B cell (primary cell): ENCODE measurements around the gene IGF1R. TPM values are rescaled to one million over a fixed set of nuclear protein-coding genes. Genes with fewer than 3 reads are reported as not detected.
A peak's percentile ranks its signal among the peaks of the same experiment; 100 is the strongest.

ENCODE experiments used
- ATAC-seq: fragments of 200-7000 bp; cut with Tn5 transposase; one replicate; pipeline ENCODE4 v1.10.0; 2021; ENCODE audit warnings: low read depth, mild to moderate bottlenecking, moderate number of reproducible peaks, moderate library complexity
- CTCF ChIA-PET: fragments of 350-600 bp; sonication (Branson Sonifier 250); formaldehyde crosslinking; loops from one replicate; lab custom pipeline; 2021; ENCODE audit warnings: antibody characterized with exemption, inconsistent platforms; lab: Charles Lee
- POLR2A ChIA-PET: fragments of 350-600 bp; sonication (Branson Sonifier 250); formaldehyde crosslinking; loops from one replicate; lab custom pipeline; 2021; ENCODE audit warnings: antibody characterized with exemption; lab: Charles Lee
- DNase-seq: peaks from one replicate; pipeline ENCODE4 v3.0.0; 2013
- H2AFZ ChIP-seq: 2 replicates; pipeline ENCODE4 v1.6.1; 2012; ENCODE audit warnings: mild to moderate bottlenecking, low read depth, low read length; ENCODE audit not compliant: insufficient read depth, poor library complexity, severe bottlenecking
- H3K27ac ChIP-seq, 2 donors: 1 replicate in 1 of 2; 2 replicates in 1 of 2; pipeline ENCODE4 v1.5.1; 2012 to 2013; ENCODE audit warnings: low read length in 2 of 2, mild to moderate bottlenecking in 2 of 2, moderate library complexity in 1 of 2
- H3K27me3 ChIP-seq, 4 experiments: fragments of 200-600 bp in 1 of 4; sonication (generic) in 1 of 4; replicated peaks in 1 of 4; 1 replicate in 2 of 4; 2 replicates in 2 of 4; pipeline versions ENCODE4 v1.6.1 to v1.7.0; 2013 to 2016; ENCODE audit warnings: low read length in 3 of 4, mild to moderate bottlenecking in 2 of 4, mixed read lengths in 1 of 4, moderate library complexity in 1 of 4; ENCODE audit not compliant: insufficient read depth in 4 of 4, control insufficient read depth in 3 of 4; ENCODE audit errors: control extremely low read depth in 1 of 4
- H3K36me3 ChIP-seq, 2 experiments: replicated peaks in 1 of 2; 1 replicate in 1 of 2; 2 replicates in 1 of 2; pipeline versions ENCODE4 v1.6.1 to v1.7.1; 2013; ENCODE audit warnings: low read length in 1 of 2; ENCODE audit not compliant: insufficient read depth in 2 of 2, control insufficient read depth in 1 of 2; ENCODE audit errors: control extremely low read depth in 1 of 2, extremely low read depth in 1 of 2
- H3K4me1 ChIP-seq, 2 donors: fragments of 200-600 bp in 1 of 2; sonication (generic) in 1 of 2; 1 replicate in 1 of 2; 2 replicates in 1 of 2; pipeline versions ENCODE4 v1.5.1 to v1.6.1; 2013 to 2017; ENCODE audit warnings: low read length in 2 of 2; ENCODE audit not compliant: control insufficient read depth in 2 of 2, insufficient read depth in 2 of 2
- H3K4me2 ChIP-seq: replicated peaks from 2 replicates; pipeline ENCODE3; 2012; ENCODE audit warnings: mild to moderate bottlenecking, low read depth, low read length; ENCODE audit not compliant: poor library complexity, severe bottlenecking
- H3K4me3 ChIP-seq, 5 experiments: fragments of 200-600 bp in 1 of 5; sonication (generic) in 1 of 5; 1 replicate in 3 of 5; 2 replicates in 2 of 5; pipeline versions ENCODE4 v1.5.1 to v1.7.0; 2011 to 2016; ENCODE audit warnings: low read length in 4 of 5, mild to moderate bottlenecking in 4 of 5, low read depth in 2 of 5, control low read depth in 1 of 5, moderate library complexity in 1 of 5; ENCODE audit not compliant: insufficient read depth in 1 of 5; ENCODE audit errors: control extremely low read depth in 1 of 5, extremely low read depth in 1 of 5
- H3K79me2 ChIP-seq: fragments of 200-600 bp; sonication (generic); one replicate; pipeline ENCODE4 v1.6.0; 2016; ENCODE audit warnings: low read length; ENCODE audit not compliant: control insufficient read depth, insufficient read depth
- H3K9ac ChIP-seq: fragments of 200-600 bp; sonication (generic); 2 replicates; pipeline ENCODE4 v1.6.1; 2017; ENCODE audit warnings: mild to moderate bottlenecking, low read length, moderate library complexity
- H3K9me3 ChIP-seq, 3 donors: one replicate each; pipeline versions ENCODE4 v1.6.1 to v1.7.1; 2013; ENCODE audit warnings: low read length in 2 of 3; ENCODE audit not compliant: control insufficient read depth in 2 of 3, insufficient read depth in 1 of 3; ENCODE audit errors: control extremely low read depth in 1 of 3
- H4K20me1 ChIP-seq: 2 replicates; pipeline ENCODE4 v1.6.0; 2012; ENCODE audit warnings: mild to moderate bottlenecking, low read length; ENCODE audit not compliant: insufficient read depth, control insufficient read depth, poor library complexity, severe bottlenecking
- H3K27ac Mint-ChIP-seq: one replicate; pipeline ENCODE4 v1.8.0; 2021; ENCODE audit warnings: mixed read lengths
- H3K27me3 Mint-ChIP-seq: one replicate; pipeline ENCODE4 v1.8.0; 2021; ENCODE audit warnings: mixed read lengths
- H3K4me1 Mint-ChIP-seq: one replicate; pipeline ENCODE4 v1.8.0; 2021; ENCODE audit warnings: mixed read lengths
- H3K4me3 Mint-ChIP-seq: one replicate; pipeline ENCODE4 v1.8.0; 2021; ENCODE audit warnings: mixed read lengths
- H3K9me3 Mint-ChIP-seq: one replicate; pipeline ENCODE4 v1.8.0; 2022; ENCODE audit warnings: mixed read lengths; ENCODE audit not compliant: insufficient read depth
- CTCF ChIP-seq: fragments of 200-600 bp; IDR thresholded peaks from one replicate; pipeline ENCODE4 v1.8.0; 2022; ENCODE audit warnings: antibody characterized with exemption, mild to moderate bottlenecking
- EZH2 ChIP-seq: IDR thresholded peaks from 2 replicates; pipeline ENCODE4 v1.6.1; 2012; ENCODE audit warnings: borderline replicate concordance, low read depth, mild to moderate bottlenecking, moderate library complexity, low read length; ENCODE audit not compliant: insufficient read depth, poor library complexity, severe bottlenecking
- WGBS: methylation state at CpG from one replicate; pipeline ENCODE4 v1.1.5; 2013; ENCODE audit warnings: missing lambda C conversion rate; ENCODE audit not compliant: insufficient coverage; 5-methylcytosine and 5-hydroxymethylcytosine counted together
- intact Hi-C: fragments of 100-400 bp; cut with micrococcal nuclease; formaldehyde crosslinking; loops from one replicate; pipeline ENCODE4 v1.10.0; 2022
- polyA plus RNA-seq: library from polyadenylated mRNA; depleted of rRNA; stranded (reverse); fragments of >200 nt; gene quantifications from 2 replicates; pipeline ENCODE4 v1.2.3, GENCODE V29; 2012
- total RNA-seq, 2 donors: library from RNA; stranded (reverse); fragments of 120-200 nt in 1 of 2; gene quantifications; 1 replicate in 1 of 2; 2 replicates in 1 of 2; pipeline versions ENCODE4 v1.2.3 to v1.2.4, GENCODE V29; 2013 to 2022

Gene IGF1R
- total and polyA plus RNA-seq, 2 donors (not counting 1 experiment from before 2014, with no cell fraction given) = 5.4 to 23.1 TPM

GRCh38 chr15:98856532-98856907, 208.2 kb downstream of the IGF1R start:
- WGBS = no CpG with 5 or more reads among the region's 1 CpG
- DNase-seq (no peak), ATAC-seq (no peak)
- no peaks in the 10 kb centered on the region for H3K27me3 ChIP-seq
- H3K9me3 ChIP-seq = no peaks in the 10 kb centered on the region
- Mint-ChIP-seq H3K4me1 (peaks cover 25% of the 10 kb centered on the region), H3K27ac (no peak overlapping the region), H3K9me3 (no peaks in the 10 kb centered on the region), H3K4me3 (no peak overlapping the region), H3K27me3 (peaks cover 4% of the 10 kb centered on the region)
- peaks cover 9 to 22% of the 10 kb centered on the region in 2 donors for H3K4me1 ChIP-seq
- ChIA-PET CTCF (interaction anchor here (0.7 to 1.0 kb wide), 3 partner anchors 26 to 213 kb away, joined by 3 read pairs; no protein-coding TSS in a partner anchor), POLR2A (no interaction called here)
- no peaks in the 10 kb centered on the region for H3K36me3 ChIP-seq
- H3K4me2 ChIP-seq = no peak overlapping the region
- intact Hi-C loops = no loop called here
- TF ChIP-seq EZH2 = no peak
- TF ChIP-seq CTCF = no peak
- no peak overlapping the region for H2AFZ ChIP-seq
- H3K27ac ChIP-seq = no peak overlapping the region
- no peak overlapping the region for H3K4me3 ChIP-seq
- no peaks in the 10 kb centered on the region for H4K20me1 ChIP-seq
- no peak overlapping the region for H3K9ac ChIP-seq
- no peaks in the 10 kb centered on the region for H3K79me2 ChIP-seq

DNA sequence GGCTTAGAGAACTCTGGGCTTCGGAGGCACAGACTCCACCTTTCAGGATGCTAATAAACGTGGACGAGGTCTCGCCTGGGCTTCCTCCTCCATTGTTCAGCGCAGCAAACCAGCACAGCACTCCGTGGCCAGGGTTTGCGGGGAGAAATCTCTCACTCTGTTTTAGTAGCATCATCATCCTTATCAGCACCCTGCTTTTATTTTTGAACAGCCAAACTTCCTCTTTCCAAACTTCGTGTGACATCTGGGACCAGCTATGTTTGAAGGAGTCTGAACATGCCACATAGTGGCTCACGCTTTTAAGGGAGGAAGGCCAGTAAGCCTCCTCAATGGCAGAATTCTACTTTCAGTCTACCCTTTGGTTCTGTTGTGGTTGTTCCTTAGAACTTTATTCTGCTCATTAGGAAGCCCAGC, 210.3 kb downstream of the IGF1R start:
- peak overlapping the region; percentile 9 for H3K9ac ChIP-seq
- ATAC-seq = no peak

More for the DNA sequence above, 210.3 kb downstream of the IGF1R start:
- peak; percentile 25 for DNase-seq
- 3% methylated on average over 7 of the region's 9 CpGs for WGBS
- intact Hi-C loops = no loop called here
- TF ChIP-seq EZH2 = no peak
- no peak for TF ChIP-seq CTCF
- peak overlapping the region; percentile 52 for H2AFZ ChIP-seq
- Mint-ChIP-seq H3K4me1 (peaks cover 10% of the 10 kb centered on the region), H3K4me3 (peak overlapping the region; percentile 29), H3K27me3 (peaks cover 4% of the 10 kb centered on the region), H3K27ac (no peak overlapping the region), H3K9me3 (no peaks in the 10 kb centered on the region)
- H3K36me3 ChIP-seq = no peaks in the 10 kb centered on the region
- H3K9me3 ChIP-seq = no peaks in the 10 kb centered on the region
- peaks cover 5 to 6% of the 10 kb centered on the region in 2 donors for H3K4me1 ChIP-seq
- H3K4me2 ChIP-seq = peak overlapping the region; percentile 40
- ChIA-PET POLR2A (interaction anchor here (0.6 kb wide), 1 partner anchor 211 kb away, joined by 7 read pairs; no protein-coding TSS in a partner anchor), CTCF (interaction anchor here (1.1 to 2.4 kb wide), 3 partner anchors 11 to 79 kb away, joined by 3 to 12 read pairs (median 5); no protein-coding TSS in a partner anchor)
- H3K79me2 ChIP-seq = no peaks in the 10 kb centered on the region
- no peaks in the 10 kb centered on the region for H4K20me1 ChIP-seq
- no peak overlapping the region for H3K27ac ChIP-seq
- no peak overlapping the region for H3K4me3 ChIP-seq
- no peaks in the 10 kb centered on the region for H3K27me3 ChIP-seq
